NCI-H2227 (cell line): Measurements from ENCODE around the gene CTSG.
"Not testable (repeated sequence)": the region's sequence is repeated elsewhere in the genome, so short reads cannot be mapped to it uniquely, and the experiment has no call there.

ENCODE experiments used
- DNase-seq: peaks from one replicate; lab custom pipeline; 2025; ENCODE audit not compliant: unreplicated experiment; lab: John Stamatoyannopoulos, UW

CTSG gene

GRCh38 chr14:24542346-24542936 is 33.6 kb downstream of the CTSG start:
- DNase-seq = no peak

GRCh38 chr14:24535737-24536136 is 40.3 kb downstream of the CTSG start:
- DNase-seq = no peak

- no peak for DNase-seq
Measured at GRCh38 chr14:24534286-24534685, 41.8 kb downstream of the CTSG start.

GRCh38 chr14:24525877-24526620 is 50.0 kb downstream of the CTSG start:
- DNase-seq = not testable (repeated sequence)
